ENCODE results near the gene SMAGP.
"Not testable (repeated sequence)": the region's sequence is repeated elsewhere in the genome, so short reads cannot be mapped to it uniquely, and the experiment has no call there.

SMAGP gene

GRCh38 chr12:51263341-51263740, 6.9 kb downstream of the SMAGP start:
- no peak for DNase-seq

- DNase-seq, result no peak
Measured at GRCh38 chr12:51262758-51263177, 7.4 kb downstream of the SMAGP start.

DNA sequence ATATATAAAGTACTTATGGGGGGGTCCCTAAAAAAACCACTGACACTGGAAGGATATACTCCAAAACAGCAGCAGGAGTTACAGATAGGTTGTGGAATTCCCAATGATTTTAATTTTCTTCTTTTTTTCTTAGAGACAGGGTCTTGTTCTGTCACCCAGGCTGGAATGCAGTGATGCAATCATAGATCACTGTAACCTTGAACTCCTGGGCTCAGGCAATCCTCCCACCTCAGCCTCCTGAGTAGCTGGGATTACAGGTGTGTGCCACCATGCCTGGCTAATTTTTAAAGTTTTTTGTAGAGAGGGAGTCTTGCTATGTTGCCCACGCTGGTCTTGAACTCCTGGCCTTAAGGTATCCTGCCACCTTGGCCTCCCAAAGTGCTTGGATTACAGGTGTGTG, 10.6 kb downstream of the SMAGP start:
- not testable (repeated sequence) for DNase-seq

DNA sequence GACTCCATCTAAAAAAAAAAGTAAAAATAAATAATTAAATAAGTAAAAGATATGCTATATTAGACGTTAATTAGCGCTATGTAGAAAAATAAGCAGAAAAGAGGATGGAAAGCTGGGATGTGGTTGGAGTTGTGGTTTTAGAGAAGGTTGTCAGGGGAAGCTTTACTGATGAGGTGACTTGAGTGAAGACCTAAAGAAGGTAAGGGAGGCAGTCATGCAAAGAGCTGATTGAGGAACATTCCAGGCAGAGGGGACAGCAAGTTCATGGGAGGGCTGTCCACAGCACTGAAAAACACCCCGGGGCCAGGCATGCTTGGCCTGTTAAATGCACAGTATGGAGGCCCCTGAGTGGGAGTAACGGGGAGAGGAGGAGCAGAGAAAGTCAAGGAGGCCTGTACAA, 15.7 kb downstream of the SMAGP start:
- DNase-seq, result no peak

DNA sequence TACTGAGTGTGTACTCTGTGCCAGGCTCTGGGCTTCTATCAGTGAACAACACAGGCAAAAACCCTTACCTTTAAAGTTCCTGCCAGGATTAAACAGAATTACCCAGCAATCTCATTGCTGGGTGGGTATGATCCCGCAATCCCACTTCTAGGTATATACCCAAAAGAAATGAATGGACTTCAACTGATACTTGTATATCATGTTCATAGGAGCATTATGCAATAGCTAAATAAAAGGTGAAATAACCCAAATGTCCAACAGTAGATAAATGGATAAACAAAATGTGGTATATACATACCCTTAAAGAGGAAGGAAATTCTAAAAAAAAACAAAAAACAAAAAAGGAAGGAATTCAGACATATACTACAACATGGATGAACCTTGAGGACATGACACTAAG, 16.9 kb downstream of the SMAGP start:
- DNase-seq, result no peak

- DNase-seq, result no peak
Measured at GRCh38 chr12:51247523-51248206, 22.6 kb downstream of the SMAGP start.

DNA sequence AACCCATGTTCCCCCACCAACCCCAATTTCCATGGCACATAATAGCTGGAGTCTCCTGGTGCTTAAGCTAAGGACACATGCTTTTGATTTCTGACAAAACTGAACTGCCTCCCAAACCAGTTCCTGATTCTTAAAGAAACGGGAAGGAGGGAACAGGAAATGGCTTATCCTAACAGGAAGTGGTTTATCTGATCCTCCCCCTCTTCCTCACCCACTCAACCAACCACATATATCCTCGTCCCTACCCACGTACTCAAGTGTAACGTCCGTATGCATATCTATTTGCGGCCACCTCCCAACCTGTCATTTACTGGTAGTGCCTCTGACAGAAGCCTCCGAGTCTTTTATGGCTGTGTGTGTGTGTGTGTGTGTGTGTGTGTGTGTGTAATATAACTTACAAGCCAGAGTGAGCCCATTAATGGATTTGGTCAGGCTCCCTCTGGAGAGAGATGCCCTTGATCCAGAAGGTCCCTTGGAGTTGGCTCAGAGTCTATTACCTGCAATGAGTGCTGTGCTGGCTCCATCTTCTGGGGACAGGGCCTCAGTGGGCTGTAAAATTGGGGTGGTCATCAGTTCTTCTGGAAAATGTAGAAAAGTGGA, 23.9 kb downstream of the SMAGP start:
- peak; percentile 31 for DNase-seq

DNA sequence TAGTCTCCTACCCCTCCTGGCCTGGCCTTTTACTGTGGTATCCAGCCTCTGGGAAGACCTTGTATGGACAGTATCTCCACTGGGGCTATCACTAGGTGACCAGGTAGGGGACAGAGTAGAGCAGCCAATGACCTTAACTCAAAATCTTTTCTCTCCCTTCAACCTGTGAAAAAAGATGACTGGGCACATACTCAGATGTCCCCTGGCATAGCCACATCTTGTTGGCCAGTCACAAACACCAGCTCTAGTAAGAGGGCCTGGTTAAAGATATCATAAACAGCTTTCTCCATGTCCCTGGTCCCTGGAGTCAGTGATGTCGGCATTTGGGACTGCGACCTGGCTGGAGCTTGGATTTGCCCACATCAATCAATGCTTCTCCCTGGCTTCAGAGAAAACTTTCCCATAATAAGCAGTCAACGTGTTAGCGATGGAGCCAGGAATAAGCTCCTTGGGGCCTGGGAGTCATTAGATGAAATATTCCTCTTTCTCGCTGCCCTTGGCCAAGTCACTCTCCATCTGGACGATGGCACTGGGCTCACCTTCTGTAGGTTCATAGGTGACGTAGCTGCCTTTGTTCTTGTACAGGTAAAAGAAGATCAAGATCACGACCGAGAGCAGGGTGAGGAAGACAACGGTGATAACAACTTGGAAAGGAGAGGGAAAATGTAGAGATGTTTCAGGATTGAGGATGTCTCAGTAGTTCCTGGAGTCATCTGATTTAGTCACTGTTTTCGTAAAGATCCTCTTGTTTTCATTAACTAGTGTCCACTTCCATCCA, 24.6 kb downstream of the SMAGP start:
- no peak for DNase-seq

- DNase-seq, result no peak
Measured at GRCh38 chr12:51244269-51244668, 25.9 kb downstream of the SMAGP start.

DNA sequence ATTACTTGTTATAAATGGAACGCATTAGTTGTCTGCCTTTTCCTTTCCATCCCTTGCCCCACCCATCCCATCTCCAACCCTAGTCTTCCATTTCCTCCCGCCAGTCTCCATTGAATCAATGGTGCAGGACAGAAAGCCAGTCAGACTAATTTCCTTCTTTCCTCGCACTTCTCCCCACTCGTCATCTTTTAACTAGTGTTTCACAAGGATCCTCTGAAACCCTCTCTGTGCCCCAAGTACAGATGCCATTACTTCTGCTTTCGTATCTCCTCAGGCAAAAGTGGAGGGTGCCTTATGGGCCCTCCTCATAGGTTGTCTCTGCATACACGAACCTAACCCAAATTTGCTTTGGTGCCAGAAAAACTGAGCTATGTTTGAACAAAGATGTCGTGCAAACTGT, 27.3 kb downstream of the SMAGP start:
- DNase-seq, result no peak

DNA sequence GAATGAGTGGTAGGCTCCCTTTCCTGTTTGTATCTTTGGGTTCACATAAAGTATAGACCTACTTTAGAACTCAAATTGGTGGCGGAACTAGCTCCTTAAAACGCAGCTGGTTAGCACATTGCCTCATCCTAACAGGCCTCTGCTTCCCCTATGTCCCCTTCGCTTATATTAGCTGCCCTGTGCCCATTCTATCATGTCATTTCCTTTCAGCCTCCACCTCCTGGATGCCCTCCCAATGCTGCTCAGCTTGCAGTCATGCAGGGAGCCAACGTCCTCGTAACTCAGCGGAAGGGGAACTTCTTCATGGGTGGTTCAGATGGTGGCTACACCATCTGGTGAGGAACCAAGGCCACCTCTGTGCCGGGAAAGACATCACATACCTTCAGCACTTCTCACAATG, 28.1 kb downstream of the SMAGP start:
- no peak for DNase-seq

- no peak for DNase-seq
Measured at GRCh38 chr12:51240971-51241370, 29.2 kb downstream of the SMAGP start.

DNA sequence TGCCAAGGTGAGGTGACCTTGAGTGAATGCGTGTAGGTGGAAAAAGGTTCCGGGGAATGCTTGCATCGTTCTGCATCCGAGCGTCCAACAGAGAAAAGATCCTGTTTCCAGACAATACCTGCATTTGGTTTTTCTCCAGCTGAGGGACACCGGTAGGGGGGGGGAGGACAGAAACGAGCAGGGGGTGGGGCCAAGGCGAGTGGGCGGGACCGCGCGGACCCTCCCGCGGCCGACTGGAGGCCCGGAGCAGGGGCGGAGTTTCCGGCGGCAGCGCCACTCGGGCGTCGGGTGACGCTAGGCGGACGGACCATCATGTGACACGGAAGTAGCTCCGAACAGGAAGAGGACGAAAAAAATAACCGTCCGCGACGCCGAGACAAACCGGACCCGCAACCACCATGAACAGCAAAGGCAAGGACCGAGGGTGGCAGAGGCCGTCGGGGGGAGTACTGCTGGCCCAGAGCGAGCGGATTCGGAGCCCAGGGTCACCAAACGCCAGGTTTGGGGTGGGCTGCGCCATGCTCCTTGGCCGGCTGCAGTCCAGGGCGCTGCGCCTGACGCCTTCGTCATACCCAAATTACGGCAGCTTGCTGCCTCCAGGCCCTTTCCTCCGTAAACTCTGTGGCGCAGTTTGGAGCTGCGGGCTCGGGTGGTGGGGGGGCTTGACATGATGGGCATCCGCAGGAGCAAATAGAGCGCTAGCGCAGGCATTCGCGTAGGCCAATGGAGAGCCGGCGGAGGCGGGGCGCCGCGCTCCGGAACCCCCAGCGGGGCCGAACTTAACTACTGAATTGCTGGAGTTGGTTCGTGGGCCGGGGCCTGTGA, 31.5 kb downstream of the SMAGP start, which contains the start of gene DAZAP2:
Gene DAZAP2 (plus strand): TSS at position 317 of the 825 bp plus-strand sequence. CDS start 82 bp downstream, at position 399.
- peak; percentile 88 for DNase-seq

DNA sequence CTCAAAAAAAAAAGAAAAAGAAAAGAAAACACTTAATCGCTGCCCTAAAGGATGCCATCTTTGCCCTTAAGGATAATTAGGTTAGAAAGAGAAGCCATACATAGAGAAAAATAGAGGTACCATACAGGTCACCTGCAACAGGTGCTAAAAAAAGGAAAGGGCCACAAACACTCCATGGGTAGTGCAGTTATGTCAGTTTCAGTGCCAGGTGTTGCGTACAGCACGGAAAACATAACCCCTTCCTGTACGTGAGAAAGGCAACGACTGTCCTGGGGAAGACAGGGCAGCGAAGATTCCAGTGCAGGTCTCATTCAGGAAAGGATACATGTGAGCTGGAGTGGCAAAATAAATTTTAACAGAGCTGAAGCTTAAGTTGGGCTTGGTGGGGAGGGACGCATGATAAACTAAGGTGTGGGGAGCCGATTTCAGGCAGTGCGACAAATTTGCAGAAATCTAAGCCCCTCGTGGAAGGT, 32.1 kb downstream of the SMAGP start:
- DNase-seq, result no peak

DNA sequence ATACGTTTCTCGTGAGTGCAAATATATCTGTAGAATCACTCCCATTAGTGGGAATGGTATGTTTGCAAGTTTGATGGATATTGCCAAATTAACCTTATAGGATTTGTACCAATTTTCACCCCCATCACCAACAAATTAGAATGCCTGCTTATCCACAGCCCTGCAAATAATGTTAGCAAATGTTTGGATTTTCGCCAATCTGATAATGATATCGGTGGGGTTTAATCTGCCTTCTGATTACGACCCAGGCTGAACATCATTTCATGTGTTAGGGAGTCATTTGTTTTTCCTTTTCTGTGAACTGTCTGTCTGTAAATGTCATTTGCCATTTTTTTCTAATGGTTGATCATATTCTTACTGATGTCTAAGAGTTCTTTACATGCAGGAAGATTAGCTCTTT, 35.7 kb downstream of the SMAGP start:
- no peak for DNase-seq

GRCh38 chr12:51232642-51233041, 37.6 kb downstream of the SMAGP start:
- no peak for DNase-seq

DNA sequence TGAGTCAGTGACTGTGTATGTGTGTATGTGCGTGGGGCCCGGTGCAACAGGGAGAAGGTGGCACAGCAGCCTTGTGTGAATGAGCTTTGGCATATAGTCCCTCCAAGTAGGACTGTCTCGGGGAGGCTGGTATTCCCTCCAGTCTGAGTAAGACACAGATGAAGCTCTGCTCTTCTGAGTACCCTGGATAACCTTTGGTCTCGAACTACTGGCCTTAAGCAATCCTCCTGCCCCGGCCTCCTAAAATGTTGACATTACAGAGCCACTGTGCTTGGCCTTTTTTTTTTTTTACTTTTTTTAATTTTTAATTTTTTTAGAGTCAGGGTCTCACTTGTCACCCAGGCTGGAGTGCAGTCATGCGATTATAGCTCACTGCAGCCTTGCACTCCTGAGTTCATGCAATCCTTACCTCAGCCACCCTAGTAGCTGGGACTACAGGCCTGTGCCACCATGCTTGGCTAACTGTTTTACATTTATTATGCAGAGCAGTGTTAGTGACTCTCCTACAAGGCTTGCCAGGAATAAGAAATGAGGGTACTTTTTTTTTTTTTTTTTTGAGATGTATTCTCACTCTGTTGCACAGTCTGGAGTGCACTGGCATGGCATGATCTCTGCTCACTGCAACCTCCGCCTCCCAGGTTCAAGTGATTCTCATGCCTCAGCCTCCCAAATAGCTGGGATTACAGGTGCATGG, 41.0 kb downstream of the SMAGP start:
- no peak for DNase-seq

- DNase-seq, result no peak
Measured at GRCh38 chr12:51227962-51228361, 42.3 kb downstream of the SMAGP start.

GRCh38 chr12:51227112-51227511, 43.1 kb downstream of the SMAGP start:
- DNase-seq, result not testable (repeated sequence)

GRCh38 chr12:51225771-51226170, 44.4 kb downstream of the SMAGP start:
- no peak for DNase-seq

DNA sequence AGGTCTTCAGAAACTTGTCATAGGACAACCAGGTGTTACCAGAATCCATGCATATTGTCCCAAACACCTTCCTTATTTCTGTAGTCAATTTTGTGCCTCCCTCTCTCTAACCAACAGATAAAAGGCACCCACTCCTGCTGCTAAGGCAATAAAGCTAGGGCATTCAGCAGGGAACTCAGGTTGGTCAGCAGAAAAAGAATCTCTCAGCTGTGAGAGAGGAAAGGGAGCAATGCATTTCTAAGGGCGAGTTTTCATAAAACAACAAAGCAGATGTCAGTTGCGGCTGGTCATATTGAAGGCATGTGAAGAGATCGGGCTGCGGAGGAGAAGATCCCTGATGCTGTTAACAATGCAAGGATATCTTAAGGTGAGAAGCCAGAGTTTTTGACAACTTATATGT, 45.0 kb downstream of the SMAGP start:
- no peak for DNase-seq

- DNase-seq, result no peak
Measured at GRCh38 chr12:51224625-51225024, 45.6 kb downstream of the SMAGP start.

All from activated CD4-positive, alpha-beta T cell treated with anti-CD3 and anti-CD28 coated beads, Interleukin-2, amount 50 U/mL, for 4 hours (primary cell).